Ectodermal cell (in vitro differentiated cells): ENCODE results near the gene ITGA5.

ENCODE experiments used
- H3K27ac ChIP-seq: 2 replicates; pipeline ENCODE4 v1.7.0; 2013; ENCODE audit warnings: mild to moderate bottlenecking, low read depth, low read length; ENCODE audit not compliant: insufficient read depth, poor library complexity, severe bottlenecking
- H3K27me3 ChIP-seq: 2 replicates; pipeline ENCODE4 v1.7.0; 2013; ENCODE audit warnings: mild to moderate bottlenecking, low read length; ENCODE audit not compliant: insufficient read depth, control insufficient read depth, poor library complexity, severe bottlenecking
- H3K36me3 ChIP-seq: one replicate; pipeline ENCODE4 v1.7.0; 2013; ENCODE audit warnings: low read length; ENCODE audit not compliant: control insufficient read depth, insufficient read depth
- H3K4me1 ChIP-seq: one replicate; pipeline ENCODE4 v1.7.0; 2013; ENCODE audit warnings: low read length; ENCODE audit not compliant: control insufficient read depth, insufficient read depth
- H3K4me3 ChIP-seq: 2 replicates; pipeline ENCODE4 v1.7.0; 2013; ENCODE audit warnings: low read depth, low read length, control low read depth; ENCODE audit not compliant: insufficient read depth
- H3K9me3 ChIP-seq: 2 replicates; pipeline ENCODE4 v1.7.0; 2013; ENCODE audit warnings: mild to moderate bottlenecking, low read length, moderate library complexity; ENCODE audit not compliant: control insufficient read depth
- WGBS, 2 experiments: methylation state at CpG; one replicate each; pipeline ENCODE4 v1.1.7; 2013; ENCODE audit warnings: missing lambda C conversion rate in 2 of 2; 5-methylcytosine and 5-hydroxymethylcytosine counted together

ITGA5 gene

DNA sequence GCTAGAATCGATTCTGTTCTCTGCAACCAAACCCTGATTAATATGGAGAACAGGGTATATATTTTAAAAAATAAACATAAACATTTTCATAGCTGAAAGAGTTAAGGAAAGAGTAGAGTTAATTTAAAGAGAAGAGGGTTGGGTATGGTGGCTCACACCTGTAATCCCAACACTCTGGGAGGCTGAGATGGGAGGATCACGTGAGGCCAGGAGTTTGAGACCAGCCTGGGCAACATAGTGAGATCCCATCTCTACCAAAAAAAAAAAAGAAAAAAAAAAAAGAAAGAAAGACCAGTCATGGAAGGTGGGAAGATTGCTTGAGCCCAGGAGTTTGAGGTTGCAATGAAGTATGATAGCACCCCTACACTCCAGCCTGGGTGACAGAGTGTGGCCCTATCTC, 28.9 kb upstream of the ITGA5 start:
- Histone ChIP-seq H3K27me3 (peaks cover 11% of the 10 kb centered on the region), H3K4me3 (no peak overlapping the region), H3K36me3 (no peaks in the 10 kb centered on the region), H3K27ac (no peak overlapping the region), H3K9me3 (no peaks in the 10 kb centered on the region), H3K4me1 (peaks cover under 1% of the 10 kb centered on the region)
- WGBS, 2 experiments: 100% methylated on average over 1 of the region's 2 CpGs; no CpG with 5 or more reads in 1 of the 2 experiments

DNA sequence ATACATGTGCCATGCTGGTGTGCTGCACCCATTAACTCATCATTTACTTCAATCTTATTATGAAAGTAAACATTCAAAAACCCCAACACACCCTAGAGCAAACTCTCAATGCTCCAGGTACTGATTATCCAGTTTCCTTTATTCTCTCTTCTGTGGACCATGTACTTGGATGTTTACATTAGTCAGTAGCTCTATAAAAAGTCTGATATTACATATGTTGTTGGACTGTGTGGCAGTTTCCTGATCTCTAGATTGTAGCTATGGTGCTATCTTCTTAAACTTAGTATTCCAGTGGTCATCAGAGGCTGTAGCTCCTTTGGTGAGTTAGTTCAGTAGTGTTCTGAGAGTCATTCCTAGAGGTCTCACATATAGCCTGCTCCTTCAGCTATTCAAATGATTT, 25.1 kb upstream of the ITGA5 start:
- H3K36me3 ChIP-seq: no peaks in the 10 kb centered on the region
- H3K4me3 ChIP-seq: no peak overlapping the region
- peaks cover 5% of the 10 kb centered on the region for H3K4me1 ChIP-seq
- no peak overlapping the region for H3K27ac ChIP-seq
- peaks cover 6% of the 10 kb centered on the region for H3K27me3 ChIP-seq
- no peaks in the 10 kb centered on the region for H3K9me3 ChIP-seq

DNA sequence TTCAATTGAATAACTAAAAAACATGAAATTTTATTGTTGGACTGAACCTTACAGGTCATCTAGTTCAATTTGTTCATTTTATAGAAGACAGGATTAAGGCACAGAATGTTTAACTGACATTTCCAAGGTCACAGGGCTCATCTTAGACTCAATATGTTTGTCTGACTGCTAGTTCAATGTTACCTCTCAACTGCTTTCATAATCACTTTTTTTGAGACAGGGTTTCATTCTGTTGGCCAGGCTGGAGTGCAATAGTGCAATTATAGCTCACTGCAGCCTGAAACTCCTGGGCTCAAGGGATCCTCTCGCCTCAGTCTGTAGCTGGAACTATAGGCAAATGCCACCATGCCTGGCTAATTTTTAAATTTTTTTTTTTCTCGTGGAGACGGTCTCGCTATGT, 24.4 kb upstream of the ITGA5 start:
- no peaks in the 10 kb centered on the region for H3K36me3 ChIP-seq
- H3K4me1 ChIP-seq: peaks cover 5% of the 10 kb centered on the region
- peaks cover 6% of the 10 kb centered on the region for H3K27me3 ChIP-seq
- no peak overlapping the region for H3K27ac ChIP-seq
- H3K9me3 ChIP-seq: no peaks in the 10 kb centered on the region
- no peak overlapping the region for H3K4me3 ChIP-seq
- WGBS, 2 experiments: 93 to 94% methylated on average over 4 of the region's 4 CpGs

DNA sequence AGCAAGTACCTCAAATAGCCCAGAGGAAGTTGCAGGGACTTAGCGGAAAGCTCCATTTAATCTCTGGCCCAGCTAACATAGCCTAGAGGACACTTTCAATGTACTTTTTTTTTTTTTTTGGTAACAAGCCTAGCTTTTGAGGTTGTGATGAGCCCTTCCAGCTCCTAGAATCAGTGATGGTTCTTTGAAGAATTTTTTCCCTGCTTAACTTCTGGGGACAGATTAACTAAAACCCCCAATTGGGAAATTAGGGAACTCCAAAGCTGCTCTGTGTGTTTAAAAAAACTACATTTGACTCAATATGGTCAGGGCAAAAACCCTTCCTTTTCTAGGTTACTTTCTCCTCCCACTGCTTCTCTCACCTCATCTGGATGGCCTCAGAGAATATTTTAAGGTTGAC, 23.9 kb upstream of the ITGA5 start:
- Histone ChIP-seq H3K4me3 (no peak overlapping the region), H3K27me3 (peaks cover 6% of the 10 kb centered on the region)
- WGBS, 2 experiments: 66 to 75% methylated on average over 1 of the region's 1 CpG

DNA sequence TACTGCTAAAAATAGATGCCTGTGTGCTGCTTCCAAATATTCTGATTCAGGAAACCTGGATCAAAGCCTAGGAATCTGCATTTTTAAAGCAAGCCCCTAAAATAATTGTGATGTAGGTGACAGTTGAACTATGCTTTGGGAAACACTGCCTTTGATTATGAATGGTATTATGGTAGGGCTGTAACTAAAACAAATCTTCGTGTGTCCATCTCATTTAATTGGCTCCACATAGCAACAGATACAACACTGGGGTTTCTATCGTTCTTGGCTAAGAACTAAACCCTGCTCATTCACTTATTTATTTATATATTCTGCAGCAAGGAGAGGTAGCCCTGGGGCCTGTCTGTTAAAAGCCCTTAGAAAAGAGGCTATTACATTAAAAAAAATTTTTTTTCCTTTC, 23.0 kb upstream of the ITGA5 start:
- Histone ChIP-seq H3K27me3 (peaks cover 6% of the 10 kb centered on the region), H3K4me3 (no peak overlapping the region), H3K36me3 (no peaks in the 10 kb centered on the region), H3K27ac (no peak overlapping the region), H3K9me3 (no peaks in the 10 kb centered on the region), H3K4me1 (peaks cover 5% of the 10 kb centered on the region)
- WGBS, 2 experiments: 53 to 69% methylated on average over 2 of the region's 2 CpGs

More for the DNA sequence above, 23.9 kb upstream of the ITGA5 start:
- Histone ChIP-seq H3K36me3 (no peaks in the 10 kb centered on the region), H3K27ac (no peak overlapping the region), H3K9me3 (no peaks in the 10 kb centered on the region), H3K4me1 (peaks cover 5% of the 10 kb centered on the region)

DNA sequence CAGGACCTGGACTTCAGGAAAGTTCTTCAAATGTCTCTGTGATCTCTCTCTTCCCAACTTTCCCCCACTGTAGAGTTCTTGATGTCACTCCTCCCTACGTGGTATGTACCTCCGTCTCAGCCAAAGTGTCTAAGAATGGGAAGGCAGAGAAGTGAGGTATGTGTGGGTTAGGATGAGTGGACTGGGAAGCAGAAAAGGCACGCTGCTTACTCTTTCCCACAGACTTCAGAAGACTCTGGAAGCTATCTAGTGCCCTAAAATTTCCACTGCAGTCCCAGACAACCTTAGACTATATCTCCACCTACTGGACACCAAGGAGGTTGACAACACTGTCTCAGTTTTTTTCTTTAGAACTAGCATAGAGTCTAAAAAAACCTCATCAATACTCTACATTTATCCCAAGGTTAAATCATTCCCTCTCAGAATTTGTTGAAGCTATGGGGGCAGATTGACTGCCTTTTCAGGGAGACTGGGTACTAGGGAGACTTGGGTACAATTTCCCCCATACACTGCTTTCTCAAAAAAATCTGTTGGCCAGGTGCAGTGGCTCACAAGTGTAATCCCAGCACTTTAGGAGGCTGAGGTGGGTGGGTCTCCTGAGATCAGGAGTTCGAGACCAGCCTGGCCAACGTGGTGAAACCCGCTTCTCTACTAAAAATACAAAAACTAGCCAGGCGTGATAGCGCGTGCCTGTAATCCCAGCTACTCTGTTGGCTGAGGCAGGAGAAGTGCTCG, 20.6 kb upstream of the ITGA5 start:
- H3K36me3 ChIP-seq: no peaks in the 10 kb centered on the region
- WGBS, 2 experiments: 50 to 58% methylated on average over 10 of the region's 10 CpGs
- H3K4me3 ChIP-seq: no peak overlapping the region
- H3K27me3 ChIP-seq: no peaks in the 10 kb centered on the region
- no peaks in the 10 kb centered on the region for H3K9me3 ChIP-seq
- no peak overlapping the region for H3K27ac ChIP-seq
- peaks cover 5% of the 10 kb centered on the region for H3K4me1 ChIP-seq

DNA sequence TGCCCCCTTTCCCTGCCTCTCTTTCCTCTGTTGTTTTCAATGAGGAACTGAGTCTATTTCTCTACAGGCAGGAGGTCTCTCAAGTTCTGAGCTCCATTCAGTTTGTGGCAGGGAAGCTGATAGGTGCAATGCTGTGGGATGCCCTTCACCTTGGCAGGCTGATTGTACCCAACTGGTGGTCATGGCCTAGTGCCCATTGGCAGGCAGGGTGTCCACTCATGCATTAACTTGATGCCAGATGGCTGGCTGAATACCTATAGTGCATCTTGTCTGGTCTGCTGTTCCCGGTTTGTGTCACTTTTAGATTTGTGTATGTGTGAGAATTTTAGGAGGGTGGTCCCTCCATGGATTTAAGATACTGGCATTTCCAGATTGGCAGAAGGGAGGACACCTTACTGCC, 20.0 kb upstream of the ITGA5 start:
- H3K9me3 ChIP-seq: no peaks in the 10 kb centered on the region
- H3K27ac ChIP-seq: no peak overlapping the region
- no peaks in the 10 kb centered on the region for H3K36me3 ChIP-seq
- H3K4me3 ChIP-seq: no peak overlapping the region
- peaks cover 5% of the 10 kb centered on the region for H3K4me1 ChIP-seq
- 98 to 100% methylated on average over 1 of the region's 1 CpG for WGBS, 2 experiments
- H3K27me3 ChIP-seq: no peaks in the 10 kb centered on the region

DNA sequence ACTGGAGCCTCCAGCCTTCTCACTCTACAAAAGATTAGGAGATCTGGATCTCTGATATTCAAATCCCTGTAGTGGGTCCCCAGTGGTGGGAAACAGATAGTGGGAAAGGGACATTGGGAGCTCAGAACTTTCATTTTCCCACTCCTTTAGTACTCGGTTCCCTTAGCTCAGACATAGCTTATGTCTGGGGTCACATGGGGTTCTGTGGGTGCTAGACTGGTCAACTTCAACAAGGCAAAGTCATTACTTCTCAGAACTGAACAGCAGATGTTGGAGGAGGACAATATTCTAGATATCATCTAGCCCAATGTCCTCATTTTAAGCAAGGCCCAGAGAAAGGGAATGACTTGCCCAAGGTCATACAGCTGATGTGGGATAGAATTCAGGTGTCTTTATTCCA, 19.5 kb upstream of the ITGA5 start:
- H3K4me1 ChIP-seq: peaks cover 5% of the 10 kb centered on the region
- H3K36me3 ChIP-seq: no peaks in the 10 kb centered on the region
- no peaks in the 10 kb centered on the region for H3K9me3 ChIP-seq
- no peaks in the 10 kb centered on the region for H3K27me3 ChIP-seq
- H3K27ac ChIP-seq: no peak overlapping the region
- no peak overlapping the region for H3K4me3 ChIP-seq
- 96 to 100% methylated on average over 1 of the region's 1 CpG for WGBS, 2 experiments

DNA sequence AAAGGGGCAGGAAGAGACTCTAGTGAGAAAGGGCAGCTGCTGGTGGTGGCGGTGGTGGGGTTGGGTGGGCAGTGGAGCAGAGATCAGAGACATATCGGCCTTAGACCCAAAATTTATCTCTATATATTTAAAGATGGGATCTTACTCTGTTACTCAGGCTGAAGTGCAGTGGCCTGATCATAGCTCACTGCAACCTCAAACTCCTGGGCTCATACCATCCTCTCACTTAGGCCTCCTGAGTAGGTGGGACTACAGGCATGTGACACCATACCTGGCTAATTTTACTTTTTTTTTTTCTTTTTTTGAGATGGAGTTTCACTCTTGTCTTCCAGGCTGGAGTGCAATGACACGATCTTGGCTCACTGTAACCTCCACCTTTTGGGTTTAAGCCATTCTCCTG, 18.6 kb upstream of the ITGA5 start:
- Histone ChIP-seq H3K27me3 (no peaks in the 10 kb centered on the region), H3K27ac (no peak overlapping the region), H3K4me3 (no peak overlapping the region), H3K4me1 (peaks cover 5% of the 10 kb centered on the region), H3K36me3 (no peaks in the 10 kb centered on the region), H3K9me3 (no peaks in the 10 kb centered on the region)
- WGBS, 2 experiments: 93 to 94% methylated on average over 3 of the region's 3 CpGs

DNA sequence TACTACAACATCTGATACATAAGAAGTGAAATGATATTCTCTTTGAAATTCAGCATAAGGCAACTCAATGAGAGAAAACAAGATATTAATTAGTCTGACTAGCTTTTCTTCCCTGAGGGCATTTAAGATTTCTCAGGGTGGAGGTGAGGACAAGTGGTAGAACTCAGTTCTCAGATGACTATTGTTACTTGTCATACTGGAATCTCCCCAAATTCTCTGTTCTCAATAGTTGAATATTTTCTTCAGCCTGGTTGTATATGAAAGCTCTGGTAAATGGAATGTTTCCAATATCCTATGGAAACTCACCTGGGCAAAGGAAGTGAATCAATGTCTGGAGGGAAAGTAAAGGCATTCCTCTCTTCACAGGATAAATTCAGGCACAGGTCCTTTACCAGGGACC, 18.2 kb upstream of the ITGA5 start:
- Histone ChIP-seq H3K9me3 (no peaks in the 10 kb centered on the region), H3K4me1 (peaks cover 8% of the 10 kb centered on the region)

DNA sequence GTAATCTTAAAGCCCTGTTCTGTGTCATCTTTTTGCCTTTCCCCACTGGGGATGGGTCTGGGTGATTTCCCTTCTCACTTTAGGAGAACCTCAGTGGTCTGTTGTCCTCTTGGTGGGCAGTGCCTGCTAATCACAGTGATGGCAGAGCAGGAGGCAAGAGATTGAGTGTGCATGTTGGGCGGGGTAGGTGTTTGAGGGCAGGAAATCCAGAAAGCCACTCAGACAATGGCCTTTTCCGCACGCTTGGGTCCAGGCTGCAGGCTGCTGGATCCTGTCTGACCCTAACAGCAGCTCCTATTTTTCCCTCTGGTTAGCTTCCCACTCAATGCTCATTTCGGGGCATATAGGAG, 13.7 kb upstream of the ITGA5 start:
- no peaks in the 10 kb centered on the region for H3K9me3 ChIP-seq
- no peak overlapping the region for H3K4me3 ChIP-seq
- H3K27ac ChIP-seq: no peak overlapping the region
- no peaks in the 10 kb centered on the region for H3K36me3 ChIP-seq
- H3K27me3 ChIP-seq: no peaks in the 10 kb centered on the region
- 90 to 92% methylated on average over 4 of the region's 4 CpGs for WGBS, 2 experiments
- peaks cover 28% of the 10 kb centered on the region for H3K4me1 ChIP-seq

More for the DNA sequence above, 18.2 kb upstream of the ITGA5 start:
- no peaks in the 10 kb centered on the region for H3K36me3 ChIP-seq
- H3K27ac ChIP-seq: no peak overlapping the region
- no peaks in the 10 kb centered on the region for H3K27me3 ChIP-seq
- H3K4me3 ChIP-seq: no peak overlapping the region
